PC-3 (cell line): ENCODE measurements around the gene SLC1A5. TPM values are rescaled to one million over a fixed set of nuclear protein-coding genes. Genes with fewer than 3 reads are reported as not detected.
"Not testable (repeated sequence)": the region's sequence is repeated elsewhere in the genome, so short reads cannot be mapped to it uniquely, and the experiment has no call there.

Experiments
- ATAC-seq: fragments of 200-7000 bp; cut with Tn5 transposase; 2 replicates; pipeline ENCODE4 v1.9.1; 2020; ENCODE audit warnings: mild to moderate bottlenecking, moderate library complexity
- BruUV-seq: library from RNA; stranded (reverse); fragments of 400-500 nt; replicated peaks from 2 replicates; lab custom pipeline; 2021; lab: Mats Ljungman, UMichigan
- CTCF ChIA-PET: fragments of 300-600 bp; sonication (Branson Sonifier 250); formaldehyde crosslinking; loops from one replicate; lab custom pipeline; 2022; ENCODE audit warnings: antibody characterized with exemption; lab: Charles Lee
- POLR2A ChIA-PET: fragments of 300-600 bp; sonication (Branson Sonifier 250); formaldehyde crosslinking; loops from one replicate; lab custom pipeline; 2022; ENCODE audit warnings: antibody characterized with exemption; ENCODE audit not compliant: unreplicated experiment; lab: Charles Lee
- DNase-seq: peaks from one replicate; pipeline ENCODE4 v3.0.0-alpha.2; 2015
- H2AFZ ChIP-seq: fragments of 300-600 bp; sonication (generic); 2 replicates; pipeline ENCODE4 v1.6.0; 2016; ENCODE audit warnings: antibody characterized with exemption, low read length
- H3F3A ChIP-seq: fragments of 300-600 bp; sonication (generic); one replicate; pipeline ENCODE4 v1.6.0; 2017; ENCODE audit warnings: antibody characterized with exemption, low read length, control low read depth, mild to moderate bottlenecking; ENCODE audit not compliant: unreplicated experiment
- H3K27ac ChIP-seq: fragments of 300-600 bp; sonication (generic); 2 replicates; pipeline ENCODE4 v1.5.1; 2016; ENCODE audit warnings: mild to moderate bottlenecking, low read length
- H3K27me3 ChIP-seq: fragments of 300-600 bp; sonication (generic); 2 replicates; pipeline ENCODE4 v1.6.1; 2016; ENCODE audit warnings: low read length, mixed read lengths
- H3K36me3 ChIP-seq: fragments of 300-600 bp; sonication (generic); 2 replicates; pipeline ENCODE4 v1.6.1; 2016; ENCODE audit warnings: low read depth, mixed run types, low read length, mixed read lengths
- H3K4me1 ChIP-seq: fragments of 300-600 bp; sonication (generic); 2 replicates; pipeline ENCODE4 v1.5.1; 2016; ENCODE audit warnings: low read length; ENCODE audit not compliant: insufficient read depth
- H3K4me2 ChIP-seq: fragments of 300-600 bp; sonication (generic); 2 replicates; pipeline ENCODE4 v1.6.0; 2016; ENCODE audit warnings: low read length
- H3K4me3 ChIP-seq: fragments of 300-600 bp; sonication (generic); 2 replicates; pipeline ENCODE4 v1.5.1; 2016; ENCODE audit warnings: mild to moderate bottlenecking, low read length, mixed read lengths
- H3K79me2 ChIP-seq: fragments of 300-600 bp; sonication (generic); 2 replicates; pipeline ENCODE4 v1.6.1; 2017; ENCODE audit warnings: low read length, mixed read lengths
- H3K9ac ChIP-seq: fragments of 300-600 bp; sonication (generic); 2 replicates; pipeline ENCODE4 v1.6.0; 2016; ENCODE audit warnings: mild to moderate bottlenecking, low read length
- H3K9me2 ChIP-seq: fragments of 300-600 bp; sonication (generic); replicated peaks from 2 replicates; pipeline ENCODE4 v1.6.1; 2016; ENCODE audit warnings: mixed run types, low read length, mixed read lengths
- H3K9me3 ChIP-seq: fragments of 300-600 bp; sonication (generic); 2 replicates; pipeline ENCODE4 v1.6.1; 2016; ENCODE audit warnings: low read length, mixed read lengths
- H4K20me1 ChIP-seq: fragments of 300-600 bp; sonication (generic); 2 replicates; pipeline ENCODE4 v1.6.1; 2016; ENCODE audit warnings: low read length, mixed read lengths
- EZH2 ChIP-seq: fragments of 300-600 bp; sonication (generic); IDR thresholded peaks from one replicate; pipeline ENCODE4 v1.6.1; 2017; ENCODE audit warnings: antibody characterized with exemption, mild to moderate bottlenecking, low read length; ENCODE audit not compliant: unreplicated experiment
- EZH2phosphoT487 ChIP-seq: fragments of 300-600 bp; sonication (generic); IDR thresholded peaks from 2 replicates; pipeline ENCODE4 v1.6.1; 2018; ENCODE audit warnings: mild to moderate bottlenecking, antibody characterized with exemption, low read length, borderline replicate concordance
- intact Hi-C: fragments of 100-400 bp; cut with micrococcal nuclease; formaldehyde crosslinking; loops from 2 replicates; pipeline ENCODE4 v1.9.0; 2023
- total RNA-seq: library from RNA; depleted of rRNA; stranded (reverse); fragments of >200 nt; gene quantifications from 2 replicates; pipeline ENCODE4 v1.2.3, GENCODE V29; 2014
- TF ChIP-seq, protein P1 (sequence below): fragments of 300-600 bp; sonication (generic); conservative IDR thresholded peaks from 2 replicates; pipeline ENCODE4 v1.5.1; 2017; ENCODE audit warnings: antibody characterized with exemption, low read depth, mild to moderate bottlenecking, low read length

The SLC1A5 gene
- total RNA-seq, 1 experiment from 2014 or later = 97.4 TPM

DNA sequence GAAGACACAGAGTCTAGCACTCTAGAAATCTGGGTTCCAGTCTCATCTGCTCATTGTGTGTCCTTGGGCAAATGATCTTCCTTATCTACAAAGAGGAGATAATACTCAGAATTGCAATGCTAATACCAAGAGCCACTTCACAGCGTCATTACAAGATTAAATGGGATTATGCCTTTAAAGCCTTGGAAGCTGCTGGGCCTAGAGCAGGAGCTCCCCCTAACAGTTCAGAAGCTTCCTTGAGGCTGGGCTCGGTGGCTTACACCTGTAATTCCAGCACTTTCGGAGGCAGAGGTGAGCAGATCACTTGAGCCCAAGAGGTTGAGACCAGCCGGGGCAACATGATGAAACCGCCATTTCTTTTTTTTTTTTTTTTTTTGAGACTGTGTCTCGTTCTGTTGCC is 34.7 kb upstream of the SLC1A5 start:
- Histone ChIP-seq H3K27ac (no peak overlapping the region), H3K4me1 (peaks cover 19% of the 10 kb centered on the region), H3K9me3 (no peaks in the 10 kb centered on the region), H3K27me3 (no peaks in the 10 kb centered on the region), H3F3A (no peaks in the 10 kb centered on the region), H3K36me3 (no peaks in the 10 kb centered on the region), H3K9me2 (no peaks in the 10 kb centered on the region), H2AFZ (no peak overlapping the region), H3K4me3 (no peak overlapping the region), H3K79me2 (no peaks in the 10 kb centered on the region), H3K9ac (no peak overlapping the region), H4K20me1 (no peaks in the 10 kb centered on the region), H3K4me2 (no peak overlapping the region)
- no TSS peak for BruUV-seq
- ChIA-PET CTCF (no interaction called here), POLR2A (no interaction called here)
- ATAC-seq (no peak), DNase-seq (no peak)
- intact Hi-C loops = no loop called here
- TF ChIP-seq EZH2 = no peak
- TF ChIP-seq, protein P1, sequence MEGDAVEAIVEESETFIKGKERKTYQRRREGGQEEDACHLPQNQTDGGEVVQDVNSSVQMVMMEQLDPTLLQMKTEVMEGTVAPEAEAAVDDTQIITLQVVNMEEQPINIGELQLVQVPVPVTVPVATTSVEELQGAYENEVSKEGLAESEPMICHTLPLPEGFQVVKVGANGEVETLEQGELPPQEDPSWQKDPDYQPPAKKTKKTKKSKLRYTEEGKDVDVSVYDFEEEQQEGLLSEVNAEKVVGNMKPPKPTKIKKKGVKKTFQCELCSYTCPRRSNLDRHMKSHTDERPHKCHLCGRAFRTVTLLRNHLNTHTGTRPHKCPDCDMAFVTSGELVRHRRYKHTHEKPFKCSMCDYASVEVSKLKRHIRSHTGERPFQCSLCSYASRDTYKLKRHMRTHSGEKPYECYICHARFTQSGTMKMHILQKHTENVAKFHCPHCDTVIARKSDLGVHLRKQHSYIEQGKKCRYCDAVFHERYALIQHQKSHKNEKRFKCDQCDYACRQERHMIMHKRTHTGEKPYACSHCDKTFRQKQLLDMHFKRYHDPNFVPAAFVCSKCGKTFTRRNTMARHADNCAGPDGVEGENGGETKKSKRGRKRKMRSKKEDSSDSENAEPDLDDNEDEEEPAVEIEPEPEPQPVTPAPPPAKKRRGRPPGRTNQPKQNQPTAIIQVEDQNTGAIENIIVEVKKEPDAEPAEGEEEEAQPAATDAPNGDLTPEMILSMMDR = no peak

DNA sequence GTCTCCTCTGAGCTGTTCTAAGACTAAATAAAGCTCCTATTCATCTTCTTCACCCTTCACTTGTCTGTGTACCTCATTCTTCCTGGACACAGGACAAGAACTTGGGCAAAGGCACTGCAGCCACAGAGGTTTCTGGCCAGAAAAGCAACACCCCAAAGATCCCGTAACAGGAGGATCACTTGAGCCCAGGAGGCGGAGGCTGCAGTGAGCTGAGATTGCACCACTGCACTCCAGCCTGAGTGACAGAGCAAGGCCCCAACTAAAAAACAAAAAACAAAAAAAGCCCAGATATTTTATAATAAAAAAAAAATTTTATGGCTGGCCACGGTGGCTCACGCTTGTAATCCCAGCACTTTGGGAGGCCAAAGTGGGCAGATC is 34.0 kb upstream of the SLC1A5 start:
- DNase-seq, BruUV-seq, H2AFZ ChIP-seq, H3K9me2 ChIP-seq, CTCF ChIA-PET, intact Hi-C loops, ATAC-seq, H3K9me3 ChIP-seq, H3K4me3 ChIP-seq, H4K20me1 ChIP-seq, H3K9ac ChIP-seq, H3K27ac ChIP-seq, H3F3A ChIP-seq, H3K4me2 ChIP-seq, H3K27me3 ChIP-seq, POLR2A ChIA-PET, H3K79me2 ChIP-seq, H3K36me3 ChIP-seq: not testable (repeated sequence)
- peaks cover 19% of the 10 kb centered on the region for H3K4me1 ChIP-seq

DNA sequence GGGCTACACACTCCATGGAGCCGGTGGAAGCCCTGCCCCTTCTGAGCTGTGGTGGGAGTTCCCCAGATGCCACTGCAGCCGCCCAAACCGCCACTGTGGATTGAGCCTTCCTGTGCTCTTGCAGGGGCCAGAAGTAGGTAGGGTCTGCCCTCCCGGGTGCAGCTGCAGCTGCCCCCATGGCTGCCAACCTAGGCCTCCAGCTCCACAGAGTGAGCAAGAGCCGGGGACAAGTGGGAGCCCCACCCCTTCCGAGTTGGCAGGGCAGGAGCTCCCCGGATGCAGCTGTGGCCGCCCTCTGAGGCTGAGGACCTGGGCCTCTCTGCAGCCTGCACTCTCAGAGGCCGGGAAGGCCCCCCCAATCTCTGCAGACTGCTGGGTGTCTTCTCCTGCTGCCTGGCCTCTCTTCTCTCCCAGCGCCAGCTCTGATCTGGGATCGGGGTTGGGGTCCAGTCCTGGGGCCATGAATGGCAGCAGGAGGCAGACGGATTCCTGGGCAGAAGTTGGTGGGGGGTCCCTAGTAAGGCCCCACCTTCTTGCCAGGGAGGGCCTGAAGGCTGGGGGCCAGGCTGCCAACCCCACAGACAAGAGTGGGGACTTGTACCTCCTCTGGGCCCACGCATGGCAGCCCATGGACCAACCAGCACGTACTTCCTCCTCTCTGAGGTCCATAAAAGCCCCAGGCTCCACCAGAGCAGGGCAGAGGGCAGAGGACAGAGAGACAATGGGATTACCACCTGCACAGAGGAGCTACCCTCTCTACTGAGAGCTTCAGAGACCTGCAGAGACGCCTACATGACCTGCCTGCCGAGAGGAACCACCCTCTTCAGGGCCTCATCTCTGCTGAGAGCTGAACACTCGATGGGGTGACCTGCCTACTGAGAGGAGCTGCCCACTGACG is 33.4 kb upstream of the SLC1A5 start:
- intact Hi-C loops = no loop called here
- DNase-seq (no peak), ATAC-seq (no peak)
- H3K4me1 ChIP-seq = peaks cover 14% of the 10 kb centered on the region
- no peaks in the 10 kb centered on the region for H4K20me1 ChIP-seq
- H3K27ac ChIP-seq = no peak overlapping the region
- no peaks in the 10 kb centered on the region for H3K27me3 ChIP-seq
- no peak overlapping the region for H2AFZ ChIP-seq
- H3K36me3 ChIP-seq = no peaks in the 10 kb centered on the region
- BruUV-seq = no TSS peak
- H3K4me3 ChIP-seq = no peak overlapping the region
- H3K9me3 ChIP-seq = no peaks in the 10 kb centered on the region
- ChIA-PET CTCF (no interaction called here), POLR2A (no interaction called here)
- no peaks in the 10 kb centered on the region for H3F3A ChIP-seq
- TF ChIP-seq, protein P1 = no peak
- TF ChIP-seq EZH2 = no peak
- no peak for TF ChIP-seq EZH2phosphoT487
- H3K4me2 ChIP-seq = no peak overlapping the region
- no peaks in the 10 kb centered on the region for H3K79me2 ChIP-seq
- H3K9me2 ChIP-seq = no peaks in the 10 kb centered on the region
- no peak overlapping the region for H3K9ac ChIP-seq
